ENCODE data around the gene SLC35E1.

The SLC35E1 gene

GRCh38 chr19:16525751-16526481 is 46.3 kb downstream of the SLC35E1 start:
- no peak for TF ChIP-seq CTCF (IDR thresholded peaks at IDR 0.05; ENCODE audit: low read depth, low read length)
- H3K4me3 ChIP-seq (ENCODE audit: low read depth, low read length) = no peak overlapping the region

GRCh38 chr19:16524991-16525734 is 47.1 kb downstream of the SLC35E1 start:
- TF ChIP-seq CTCF (IDR thresholded peaks at IDR 0.05; ENCODE audit: low read depth, low read length) = no peak
- H3K4me3 ChIP-seq (ENCODE audit: low read depth, low read length) = no peak overlapping the region

GRCh38 chr19:16522559-16523377 is 49.4 kb downstream of the SLC35E1 start:
- TF ChIP-seq CTCF (IDR thresholded peaks at IDR 0.05; ENCODE audit: low read depth, low read length) = no peak
- H3K4me3 ChIP-seq (ENCODE audit: low read depth, low read length) = no peak overlapping the region

GRCh38 chr19:16521715-16522289 is 50.4 kb downstream of the SLC35E1 start:
- TF ChIP-seq CTCF (IDR thresholded peaks at IDR 0.05; ENCODE audit: low read depth, low read length) = no peak
- no peak overlapping the region for H3K4me3 ChIP-seq (ENCODE audit: low read depth, low read length)

GRCh38 chr19:16520986-16521624 is 51.1 kb downstream of the SLC35E1 start:
- no peak overlapping the region for H3K4me3 ChIP-seq (ENCODE audit: low read depth, low read length)
- no peak for TF ChIP-seq CTCF (IDR thresholded peaks at IDR 0.05; ENCODE audit: low read depth, low read length)

- TF ChIP-seq CTCF (IDR thresholded peaks at IDR 0.05; ENCODE audit: low read depth, low read length) = no peak
- H3K4me3 ChIP-seq (ENCODE audit: low read depth, low read length) = no peak overlapping the region
Observed at GRCh38 chr19:16520074-16520973, 51.9 kb downstream of the SLC35E1 start.

All from WI38 (cell line).